ENCODE results near the gene CEBPA. TPM values are rescaled to one million over a fixed set of nuclear protein-coding genes. Genes with fewer than 3 reads are reported as not detected.

CEBPA gene
- total and polyA plus RNA-seq, 7 donors, result 2.9 to 64.3 (median 16.1) TPM

- H3K9me3 ChIP-seq, result no peaks in the 10 kb centered on the region
- H3K36me3 ChIP-seq, result no peaks in the 10 kb centered on the region
- intact Hi-C loops (cut with DNase I), result no loop called here
- WGBS, 2 donors, result 97 to 98% methylated on average over 3 of the region's 3 CpGs
- DNase-seq, result no peak
- no peak overlapping the region for H3K27ac ChIP-seq
- no peak overlapping the region for H3K4me3 ChIP-seq
- TF ChIP-seq POLR2AphosphoS5 (IDR thresholded peaks at IDR 0.05), result no peak
- no peak for TF ChIP-seq EP300 (IDR thresholded peaks at IDR 0.05)
- no peak for TF ChIP-seq POLR2A (IDR thresholded peaks at IDR 0.05)
- no peak for TF ChIP-seq CTCF (IDR thresholded peaks at IDR 0.05)
- no peaks in the 10 kb centered on the region for H3K4me1 ChIP-seq
- H3K27me3 ChIP-seq, result peaks cover 0 to 3% (median 0%) of the 10 kb centered on the region in 3 donors
Measured at GRCh38 chr19:33334271-33334670, 31.9 kb upstream of the CEBPA start.

GRCh38 chr19:33333642-33334041 lies 31.3 kb upstream of the CEBPA start:
- DNase-seq, result no peak
- Histone ChIP-seq H3K36me3 (no peaks in the 10 kb centered on the region), H3K4me3 (no peak overlapping the region), H3K27me3 (peaks cover 0 to 3% (median 0%) of the 10 kb centered on the region in 3 donors), H3K27ac (no peak overlapping the region), H3K9me3 (no peaks in the 10 kb centered on the region), H3K4me1 (no peaks in the 10 kb centered on the region)
- intact Hi-C loops (cut with DNase I), result no loop called here
- TF ChIP-seq EP300 (IDR thresholded peaks at IDR 0.05) (no peak), POLR2AphosphoS5 (IDR thresholded peaks at IDR 0.05) (no peak), POLR2A (IDR thresholded peaks at IDR 0.05) (no peak), CTCF (IDR thresholded peaks at IDR 0.05) (no peak)
- WGBS, 2 donors, result 90% methylated on average over 3 of the region's 3 CpGs

GRCh38 chr19:33333151-33333550 lies 30.8 kb upstream of the CEBPA start:
- no peaks in the 10 kb centered on the region for H3K4me1 ChIP-seq
- H3K27ac ChIP-seq, result no peak overlapping the region
- no peak for DNase-seq
- H3K27me3 ChIP-seq, result peaks cover 0 to 3% (median 0%) of the 10 kb centered on the region in 3 donors
- no peaks in the 10 kb centered on the region for H3K36me3 ChIP-seq
- no peak overlapping the region for H3K4me3 ChIP-seq
- TF ChIP-seq POLR2A (IDR thresholded peaks at IDR 0.05) (no peak), POLR2AphosphoS5 (IDR thresholded peaks at IDR 0.05) (no peak)
- 98% methylated on average over 4 of the region's 4 CpGs for WGBS, 2 donors
- intact Hi-C loops (cut with DNase I), result no loop called here
- no peaks in the 10 kb centered on the region for H3K9me3 ChIP-seq

GRCh38 chr19:33332248-33332647 lies 29.9 kb upstream of the CEBPA start:
- intact Hi-C loops (cut with DNase I), result no loop called here
- WGBS, 2 donors, result 55 to 85% methylated on average over 5 of the region's 5 CpGs

GRCh38 chr19:33329736-33330135 lies 27.4 kb upstream of the CEBPA start:
- H3K4me1 ChIP-seq, result peaks cover 0 to 7% (median 2%) of the 10 kb centered on the region in 4 donors
- no peak overlapping the region for H3K4me3 ChIP-seq
- intact Hi-C loops (cut with DNase I), result no loop called here
- TF ChIP-seq POLR2AphosphoS5 (IDR thresholded peaks at IDR 0.05), result no peak
- TF ChIP-seq POLR2A (IDR thresholded peaks at IDR 0.05), result no peak
- TF ChIP-seq CTCF (IDR thresholded peaks at IDR 0.05), result no peak
- TF ChIP-seq EP300 (IDR thresholded peaks at IDR 0.05), result no peak
- no peak for DNase-seq
- no peaks in the 10 kb centered on the region for H3K27me3 ChIP-seq
- 69 to 87% methylated on average over 4 of the region's 4 CpGs for WGBS, 2 donors
- H3K27ac ChIP-seq, result no peak overlapping the region
- H3K36me3 ChIP-seq, result no peaks in the 10 kb centered on the region
- H3K9me3 ChIP-seq, result peaks cover 0 to 4% (median 0%) of the 10 kb centered on the region in 4 donors

More at GRCh38 chr19:33332248-33332647, 29.9 kb upstream of the CEBPA start:
- Histone ChIP-seq H3K4me3 (no peak overlapping the region), H3K36me3 (no peaks in the 10 kb centered on the region), H3K4me1 (no peaks in the 10 kb centered on the region), H3K27ac (no peak overlapping the region), H3K27me3 (peaks cover 0 to 3% (median 0%) of the 10 kb centered on the region in 3 donors), H3K9me3 (no peaks in the 10 kb centered on the region)
- no peak for DNase-seq
- TF ChIP-seq POLR2AphosphoS5 (IDR thresholded peaks at IDR 0.05) (no peak), POLR2A (IDR thresholded peaks at IDR 0.05) (no peak), EP300 (IDR thresholded peaks at IDR 0.05) (no peak), CTCF (IDR thresholded peaks at IDR 0.05) (no peak)
